GM18868 (cell line): ENCODE results near the gene TFCP2L1.

Experiments used
- ATAC-seq: cut with Tn5 transposase; IDR thresholded peaks from one replicate; pipeline ENCODE4 v1.9.1; 2021; ENCODE audit warnings: mild to moderate bottlenecking, moderate library complexity; ENCODE audit not compliant: unreplicated experiment

Gene TFCP2L1

DNA sequence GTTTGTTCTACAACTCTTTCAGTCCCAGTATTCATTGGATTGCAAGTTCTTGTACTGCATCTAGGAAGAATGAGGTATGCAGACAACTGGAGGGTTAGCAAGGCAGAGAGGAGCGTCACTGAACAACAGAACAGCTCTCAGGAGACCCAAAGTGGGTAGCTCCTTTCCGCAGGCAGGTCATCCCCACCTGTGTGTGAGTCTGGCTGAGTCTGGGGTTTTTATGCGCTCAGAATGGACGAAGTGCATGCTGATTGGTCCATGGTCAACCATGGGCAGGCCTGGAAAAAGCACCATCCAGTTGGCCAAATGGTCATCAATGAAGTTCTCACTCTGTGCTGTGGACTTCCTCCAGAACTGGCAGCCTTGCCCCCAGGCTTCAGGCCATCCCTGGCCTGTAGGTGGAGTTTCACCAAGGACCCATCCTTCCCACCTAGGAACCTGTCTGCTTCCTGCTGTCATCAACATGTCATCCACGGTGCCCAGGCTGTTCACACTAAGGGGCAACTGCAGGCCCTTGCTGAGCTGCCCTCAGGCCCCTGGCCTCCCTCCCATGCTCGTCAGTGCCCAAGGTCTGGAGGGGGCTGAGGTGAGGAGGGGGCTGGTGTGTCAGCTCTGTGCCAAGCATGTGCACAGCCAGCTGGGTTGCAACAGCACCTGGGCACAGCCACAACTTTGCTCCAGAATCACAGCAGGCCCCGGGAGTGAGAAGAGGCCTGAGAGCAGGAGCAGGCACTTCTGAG is 11.1 kb upstream of the TFCP2L1 start:
- no peak for ATAC-seq

GRCh38 chr2:121294881-121295840 is 10.2 kb upstream of the TFCP2L1 start:
- ATAC-seq = no peak

- ATAC-seq = no peak
These were observed 8.7 kb upstream of the TFCP2L1 start for GRCh38 chr2:121293450-121294325.

DNA sequence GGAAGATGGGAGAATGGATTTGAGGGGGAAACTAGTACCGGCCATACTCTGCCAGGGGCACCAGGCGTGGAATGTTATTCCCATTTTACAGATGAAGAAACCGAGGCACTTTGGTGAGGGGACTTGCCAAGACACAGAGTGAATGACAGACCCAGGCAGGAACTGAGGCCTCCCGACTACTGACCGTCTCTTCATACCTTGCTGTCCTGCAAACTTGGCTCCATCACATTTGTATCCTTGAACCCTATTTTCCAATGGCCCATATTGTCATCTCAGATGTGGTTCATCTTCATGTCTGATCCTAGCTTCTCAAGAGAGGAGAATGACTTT is 6.2 kb upstream of the TFCP2L1 start:
- no peak for ATAC-seq

- ATAC-seq = no peak
These were observed 4.3 kb upstream of the TFCP2L1 start for GRCh38 chr2:121289271-121289670.

- ATAC-seq = no peak
These were observed 3.6 kb upstream of the TFCP2L1 start for GRCh38 chr2:121288454-121289231.

DNA sequence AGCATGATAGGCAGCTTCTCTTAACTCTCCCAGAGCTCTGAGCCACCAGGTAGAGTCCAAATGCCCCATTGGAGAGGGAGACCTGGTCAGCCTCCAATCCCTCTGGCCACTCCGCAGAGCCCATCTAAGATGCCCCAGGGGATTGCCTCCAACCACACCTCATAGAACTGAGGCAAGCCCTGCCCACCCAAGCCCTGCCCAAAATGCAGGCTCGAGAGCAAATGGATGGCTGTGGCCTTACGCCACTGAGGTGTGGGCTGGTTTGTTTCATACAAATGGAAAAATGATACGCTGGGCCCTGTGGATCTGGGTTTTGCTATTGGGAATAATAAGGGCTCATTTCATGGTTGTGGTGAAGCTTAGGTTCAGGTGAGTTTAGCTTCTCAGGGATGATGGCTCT is 3.0 kb upstream of the TFCP2L1 start:
- ATAC-seq = no peak

DNA sequence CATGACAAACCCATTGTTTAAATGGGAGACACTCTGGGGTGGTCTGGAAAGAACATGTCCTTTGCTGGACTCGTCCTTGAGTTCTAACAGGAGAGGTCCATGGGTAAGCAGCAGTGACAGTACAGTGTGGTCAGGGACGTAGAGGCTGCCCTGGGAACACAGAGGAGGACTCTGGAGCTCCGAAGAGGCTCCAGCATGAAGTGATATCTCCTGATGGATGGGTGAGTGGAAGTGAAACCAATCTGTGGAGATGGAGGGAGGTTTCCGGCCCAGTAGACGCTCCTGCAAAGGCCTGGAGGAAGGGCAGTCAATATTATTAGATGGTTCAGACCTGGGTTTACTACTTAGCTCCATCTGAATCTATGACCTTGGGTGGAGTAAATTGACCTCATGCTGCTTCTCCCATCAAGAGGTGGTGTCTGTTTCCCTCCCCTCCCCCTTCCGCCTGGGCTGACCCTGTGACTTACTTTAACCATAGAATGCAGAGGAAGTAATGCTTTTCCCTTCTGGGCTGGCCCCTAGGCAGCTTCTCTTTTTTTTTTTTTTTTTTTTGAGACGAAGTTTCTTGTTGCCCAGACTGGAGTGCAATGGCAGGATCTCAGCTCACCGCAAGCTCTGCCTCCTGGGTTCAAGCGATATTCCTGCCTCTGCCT is 2.3 kb upstream of the TFCP2L1 start:
- no peak for ATAC-seq

- ATAC-seq = no peak
These were observed 1.5 kb upstream of the TFCP2L1 start for GRCh38 chr2:121286506-121286905.

DNA sequence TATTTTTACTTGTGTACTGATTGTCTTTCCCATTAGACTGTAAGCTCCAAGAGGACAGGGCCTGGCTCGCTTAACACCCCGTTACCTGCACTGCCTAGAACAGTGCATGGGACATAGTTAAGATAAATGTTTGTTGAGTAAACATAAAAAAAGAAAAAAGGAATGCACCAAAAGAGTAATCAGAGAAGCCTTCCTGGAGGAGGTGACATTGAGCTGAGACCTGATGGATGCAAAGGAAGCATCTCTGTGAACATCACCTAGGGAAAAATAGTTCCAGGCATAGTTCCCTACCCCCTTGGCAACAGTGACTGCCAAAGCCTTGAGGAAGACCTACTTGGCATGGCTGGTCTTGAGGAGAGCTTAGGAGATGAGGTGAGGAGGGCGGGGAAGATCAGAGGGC is 924 bp upstream of the TFCP2L1 start:
- ATAC-seq = no peak

DNA sequence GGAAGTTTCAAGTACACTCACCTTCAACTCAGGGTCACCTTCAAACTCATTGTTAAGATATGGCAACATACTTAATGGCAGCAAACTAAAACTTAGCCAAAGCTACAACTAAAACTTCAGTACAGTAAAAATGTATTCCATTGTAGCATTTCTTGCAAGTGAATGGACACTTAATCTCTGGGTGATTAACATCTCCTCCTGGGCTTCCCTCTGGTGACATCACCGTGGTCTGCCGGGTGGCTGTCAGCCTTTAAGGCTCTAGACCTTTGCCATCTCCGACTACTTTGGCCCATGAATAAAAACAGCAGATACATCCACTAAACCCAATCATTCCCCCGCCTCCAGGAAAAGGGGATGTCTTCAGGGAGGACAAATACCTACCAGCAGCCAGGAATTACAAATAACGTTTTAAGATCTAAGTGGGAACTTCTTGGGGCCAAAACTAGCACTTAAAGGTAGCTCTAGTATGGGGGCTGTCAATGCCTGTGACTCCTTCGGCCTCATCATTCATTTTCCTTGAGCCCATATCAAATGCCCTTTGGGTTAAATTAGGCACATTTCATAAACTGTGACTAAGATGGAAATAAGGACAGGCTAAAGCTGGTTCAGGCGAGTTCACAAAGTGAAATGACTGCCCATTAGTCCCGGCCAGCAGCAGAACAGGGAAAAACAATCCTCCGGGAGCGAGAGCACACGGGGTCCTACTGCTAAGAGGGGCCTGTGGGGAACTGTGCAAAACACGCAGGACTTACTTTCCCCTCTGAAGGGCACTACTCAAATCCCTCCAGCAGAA is 1.1 kb downstream of the TFCP2L1 start:
- no peak for ATAC-seq

GRCh38 chr2:121282800-121283385 is 2.1 kb downstream of the TFCP2L1 start:
- ATAC-seq = no peak

- no peak for ATAC-seq
These were observed 3.3 kb downstream of the TFCP2L1 start for GRCh38 chr2:121281694-121282093.

DNA sequence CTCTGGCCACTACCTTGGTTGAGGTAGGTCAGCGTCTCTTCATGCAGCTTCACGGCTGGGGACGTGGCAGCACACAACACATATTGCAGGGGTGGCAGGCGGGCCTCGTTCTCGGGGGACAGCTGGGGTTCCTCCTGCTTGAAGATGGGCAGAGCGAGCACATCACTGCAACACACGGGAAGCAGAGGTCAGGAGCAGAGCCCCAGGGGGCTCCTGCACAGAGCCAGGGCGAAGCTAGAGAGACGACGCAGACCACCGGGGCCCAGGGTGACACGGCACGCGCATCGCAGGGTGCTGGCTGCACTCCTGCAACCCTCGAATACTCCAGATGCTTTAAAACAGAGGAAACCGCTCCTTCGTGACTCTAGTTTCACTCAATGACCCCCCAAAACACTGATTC is 3.9 kb downstream of the TFCP2L1 start:
- ATAC-seq = no peak

DNA sequence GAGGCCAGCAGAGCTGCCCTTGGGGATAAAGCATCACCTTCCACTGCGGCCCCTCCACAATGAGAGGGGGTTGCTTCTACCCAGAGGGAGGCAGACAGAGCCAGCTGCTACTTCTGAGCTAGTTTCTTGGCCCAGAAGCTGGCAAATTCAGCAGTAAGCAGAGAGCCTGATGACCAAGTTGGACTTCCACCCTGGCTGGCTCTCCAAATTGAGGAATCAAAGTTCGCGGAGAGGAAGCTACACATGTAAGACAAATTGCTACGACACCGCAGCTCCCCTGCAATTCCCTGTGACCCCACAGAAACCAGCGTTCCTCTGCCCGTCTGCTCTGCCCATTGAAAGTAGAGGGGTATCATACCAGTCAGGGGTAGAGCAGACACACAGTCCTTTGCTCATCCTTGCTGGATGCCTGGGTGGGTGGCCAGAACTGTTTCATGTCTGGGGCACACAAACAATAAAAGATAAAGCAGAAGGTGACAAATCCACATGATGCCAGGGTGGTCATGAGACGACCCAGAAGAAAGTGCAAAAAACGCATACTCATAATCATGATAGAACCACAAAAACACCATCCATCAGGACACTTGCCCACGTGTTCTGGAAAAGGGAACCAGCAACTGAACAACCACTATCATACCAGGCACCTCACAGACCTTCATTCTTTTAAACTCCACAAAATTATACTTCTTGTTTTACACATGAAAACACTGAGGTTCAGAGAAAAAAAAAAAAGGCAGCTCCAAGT is 5.4 kb downstream of the TFCP2L1 start:
- ATAC-seq = no peak

- no peak for ATAC-seq
These were observed 8.7 kb downstream of the TFCP2L1 start for GRCh38 chr2:121276341-121276740.

- ATAC-seq = no peak
These were observed 11.9 kb downstream of the TFCP2L1 start for GRCh38 chr2:121273116-121273515.

- no peak for ATAC-seq
These were observed 12.4 kb downstream of the TFCP2L1 start for GRCh38 chr2:121272596-121272995.
